Neural crest cell (in vitro differentiated cells): Measurements from ENCODE around the gene SUPT4H1. TPM values are rescaled to one million over a fixed set of nuclear protein-coding genes. Genes with fewer than 3 reads are reported as not detected.

Experiments
- DNase-seq: peaks from one replicate; pipeline ENCODE4 v3.0.0; 2021; ENCODE audit warnings: low read depth, mixed read lengths, low spot score
- H3K27ac Mint-ChIP-seq: one replicate; pipeline ENCODE4 v1.8.0; 2021; ENCODE audit warnings: mild to moderate bottlenecking, mixed read lengths; ENCODE audit not compliant: unreplicated experiment
- H3K27me3 Mint-ChIP-seq: 2 replicates; pipeline ENCODE4 v1.8.0; 2021; ENCODE audit warnings: low read depth, mild to moderate bottlenecking, mixed read lengths
- H3K36me3 Mint-ChIP-seq: 2 replicates; pipeline ENCODE4 v1.8.0; 2021; ENCODE audit warnings: low read depth, mild to moderate bottlenecking, mixed read lengths
- H3K4me1 Mint-ChIP-seq: 2 replicates; pipeline ENCODE4 v1.8.0; 2021; ENCODE audit warnings: mixed read lengths
- H3K4me3 Mint-ChIP-seq: one replicate; pipeline ENCODE4 v1.8.0; 2021; ENCODE audit warnings: mild to moderate bottlenecking, mixed read lengths
- H3K9me3 Mint-ChIP-seq: 2 replicates; pipeline ENCODE4 v1.8.0; 2021; ENCODE audit warnings: mixed read lengths
- CTCF ChIP-seq: fragments of 200-600 bp; sonication (generic); conservative IDR thresholded peaks from 2 replicates; pipeline ENCODE4 v1.5.0; 2021; ENCODE audit warnings: antibody characterized with exemption, mild to moderate bottlenecking
- total RNA-seq: library from RNA; stranded (reverse); gene quantifications from 2 replicates; pipeline ENCODE4 v1.2.1, GENCODE V29; 2021

The SUPT4H1 gene
- total RNA-seq, 1 donor from 2014 or later = 83.8 TPM

- Mint-ChIP-seq H3K36me3 (peaks cover 2% of the 10 kb centered on the region), H3K27me3 (no peaks in the 10 kb centered on the region), H3K27ac (no peak overlapping the region), H3K4me3 (no peak overlapping the region), H3K4me1 (peaks cover 16% of the 10 kb centered on the region), H3K9me3 (no peaks in the 10 kb centered on the region)
- no peak for TF ChIP-seq CTCF
- no peak for DNase-seq
Observed at GRCh38 chr17:58318627-58319172, 33.3 kb downstream of the SUPT4H1 start.

- Mint-ChIP-seq H3K4me1 (peaks cover 18% of the 10 kb centered on the region), H3K27me3 (no peaks in the 10 kb centered on the region), H3K4me3 (no peak overlapping the region), H3K27ac (no peak overlapping the region), H3K36me3 (peaks cover 2% of the 10 kb centered on the region), H3K9me3 (no peaks in the 10 kb centered on the region)
- DNase-seq = no peak
- TF ChIP-seq CTCF = no peak
Observed at GRCh38 chr17:58318065-58318481, 33.9 kb downstream of the SUPT4H1 start.

GRCh38 chr17:58317421-58318064, 34.5 kb downstream of the SUPT4H1 start:
- no peak for DNase-seq
- Mint-ChIP-seq H3K27me3 (no peaks in the 10 kb centered on the region), H3K36me3 (peaks cover 2% of the 10 kb centered on the region), H3K4me1 (peaks cover 21% of the 10 kb centered on the region), H3K9me3 (no peaks in the 10 kb centered on the region), H3K27ac (no peak overlapping the region), H3K4me3 (no peak overlapping the region)
- peak; percentile 75 for TF ChIP-seq CTCF

GRCh38 chr17:58316260-58316960, 35.6 kb downstream of the SUPT4H1 start:
- DNase-seq = no peak
- Mint-ChIP-seq H3K4me3 (no peak overlapping the region), H3K36me3 (no peaks in the 10 kb centered on the region), H3K9me3 (no peaks in the 10 kb centered on the region), H3K27me3 (no peaks in the 10 kb centered on the region), H3K4me1 (peaks cover 23% of the 10 kb centered on the region), H3K27ac (no peak overlapping the region)
- TF ChIP-seq CTCF = no peak

GRCh38 chr17:58315750-58316149, 36.3 kb downstream of the SUPT4H1 start:
- no peak overlapping the region for H3K4me3 Mint-ChIP-seq
- TF ChIP-seq CTCF = no peak
- no peak for DNase-seq
- peaks cover 23% of the 10 kb centered on the region for H3K4me1 Mint-ChIP-seq
- no peaks in the 10 kb centered on the region for H3K27me3 Mint-ChIP-seq
- H3K9me3 Mint-ChIP-seq = no peaks in the 10 kb centered on the region
- no peak overlapping the region for H3K27ac Mint-ChIP-seq
- no peaks in the 10 kb centered on the region for H3K36me3 Mint-ChIP-seq
